ENCODE measurements around the gene ITGA1. TPM values are rescaled to one million over a fixed set of nuclear protein-coding genes. Genes with fewer than 3 reads are reported as not detected.

Gene ITGA1
- total RNA-seq, 1 experiment from 2014 or later, result 26.4 TPM

DNA sequence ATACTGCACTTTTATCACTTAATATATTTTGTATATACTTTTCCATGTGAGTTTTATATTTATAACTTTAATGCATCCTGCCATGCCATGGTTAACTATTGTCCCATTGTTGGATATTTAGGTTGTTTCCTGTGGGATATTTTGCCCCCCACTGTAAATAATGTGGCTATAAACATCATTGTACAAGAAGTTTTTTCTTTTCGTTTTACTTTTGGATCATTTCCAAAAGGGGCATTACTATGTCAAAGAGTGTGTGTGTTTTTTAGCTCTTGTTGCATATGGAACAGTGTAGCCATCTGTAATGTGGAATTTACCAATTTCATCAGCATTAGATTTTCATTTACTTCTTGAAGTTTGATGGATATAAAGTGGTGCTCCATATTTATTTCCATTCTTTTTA, 214.8 kb downstream of the ITGA1 start:
- no peak for DNase-seq
- ChIA-PET POLR2A (no interaction called here), CTCF (interaction anchor here (0.6 kb wide), 1 partner anchor 54 kb away, joined by 3 read pairs; no protein-coding TSS in a partner anchor)
- intact Hi-C loops (cut with micrococcal nuclease; ENCODE audit: unreplicated experiment), result no loop called here
- Mint-ChIP-seq H3K27ac (ENCODE audit: unreplicated experiment) (no peak overlapping the region), H3K4me3 (ENCODE audit: unreplicated experiment) (no peak overlapping the region), H3K9me3 (ENCODE audit: unreplicated experiment) (no peaks in the 10 kb centered on the region), H3K27me3 (ENCODE audit: insufficient read depth, unreplicated experiment) (no peaks in the 10 kb centered on the region), H3K36me3 (ENCODE audit: insufficient read depth, unreplicated experiment) (peaks cover 27% of the 10 kb centered on the region), H3K4me1 (ENCODE audit: low read depth, unreplicated experiment) (no peaks in the 10 kb centered on the region)
- no peak overlapping the region for H3K4me3 ChIP-seq (ENCODE audit: low read depth, low read length)
- H3K9me3 ChIP-seq, result no peaks in the 10 kb centered on the region
- H3K4me1 ChIP-seq, result peaks cover 4% of the 10 kb centered on the region; the same call in 1 of the 2 replicates
- no TSS peak for BruUV-seq (replicated peaks)
- TF ChIP-seq, protein P1, sequence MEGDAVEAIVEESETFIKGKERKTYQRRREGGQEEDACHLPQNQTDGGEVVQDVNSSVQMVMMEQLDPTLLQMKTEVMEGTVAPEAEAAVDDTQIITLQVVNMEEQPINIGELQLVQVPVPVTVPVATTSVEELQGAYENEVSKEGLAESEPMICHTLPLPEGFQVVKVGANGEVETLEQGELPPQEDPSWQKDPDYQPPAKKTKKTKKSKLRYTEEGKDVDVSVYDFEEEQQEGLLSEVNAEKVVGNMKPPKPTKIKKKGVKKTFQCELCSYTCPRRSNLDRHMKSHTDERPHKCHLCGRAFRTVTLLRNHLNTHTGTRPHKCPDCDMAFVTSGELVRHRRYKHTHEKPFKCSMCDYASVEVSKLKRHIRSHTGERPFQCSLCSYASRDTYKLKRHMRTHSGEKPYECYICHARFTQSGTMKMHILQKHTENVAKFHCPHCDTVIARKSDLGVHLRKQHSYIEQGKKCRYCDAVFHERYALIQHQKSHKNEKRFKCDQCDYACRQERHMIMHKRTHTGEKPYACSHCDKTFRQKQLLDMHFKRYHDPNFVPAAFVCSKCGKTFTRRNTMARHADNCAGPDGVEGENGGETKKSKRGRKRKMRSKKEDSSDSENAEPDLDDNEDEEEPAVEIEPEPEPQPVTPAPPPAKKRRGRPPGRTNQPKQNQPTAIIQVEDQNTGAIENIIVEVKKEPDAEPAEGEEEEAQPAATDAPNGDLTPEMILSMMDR (IDR thresholded peaks at IDR 0.05; ENCODE audit: insufficient read depth in 1 of 2, low read depth in 1 of 2, low read length in 1 of 2, severe bottlenecking in 1 of 2, unreplicated experiment in 1 of 2), result no peak
- no peaks in the 10 kb centered on the region for H3K27me3 ChIP-seq (replicated peaks; ENCODE audit: control insufficient read depth, insufficient read depth, low read length)
- no peaks in the 10 kb centered on the region; the same call in 1 of the 2 replicates for H3K36me3 ChIP-seq (ENCODE audit: control insufficient read depth, insufficient read depth, low read length)

GRCh38 chr5:53003144-53003543, 215.4 kb downstream of the ITGA1 start:
- no TSS peak for BruUV-seq (replicated peaks)
- H3K4me1 ChIP-seq, result no peaks in the 10 kb centered on the region
- Mint-ChIP-seq H3K27ac (ENCODE audit: unreplicated experiment) (no peak overlapping the region), H3K9me3 (ENCODE audit: unreplicated experiment) (no peaks in the 10 kb centered on the region), H3K36me3 (ENCODE audit: insufficient read depth, unreplicated experiment) (peaks cover 27% of the 10 kb centered on the region), H3K4me3 (ENCODE audit: unreplicated experiment) (no peak overlapping the region), H3K27me3 (ENCODE audit: insufficient read depth, unreplicated experiment) (no peaks in the 10 kb centered on the region), H3K4me1 (ENCODE audit: low read depth, unreplicated experiment) (no peaks in the 10 kb centered on the region)
- no peaks in the 10 kb centered on the region for H3K9me3 ChIP-seq
- no peaks in the 10 kb centered on the region for H3K27me3 ChIP-seq (replicated peaks; ENCODE audit: control insufficient read depth, insufficient read depth, low read length)
- ChIA-PET CTCF (interaction anchor here (0.6 kb wide), 1 partner anchor 54 kb away, joined by 3 read pairs; no protein-coding TSS in a partner anchor), POLR2A (no interaction called here)
- no peaks in the 10 kb centered on the region; the same call in 1 of the 2 replicates for H3K36me3 ChIP-seq (ENCODE audit: control insufficient read depth, insufficient read depth, low read length)
- TF ChIP-seq, protein P1 (IDR thresholded peaks at IDR 0.05; ENCODE audit: insufficient read depth in 1 of 2, low read depth in 1 of 2, low read length in 1 of 2, severe bottlenecking in 1 of 2, unreplicated experiment in 1 of 2), result no peak
- no peak for DNase-seq
- no peak overlapping the region for H3K4me3 ChIP-seq (ENCODE audit: low read depth, low read length)
- intact Hi-C loops (cut with micrococcal nuclease; ENCODE audit: unreplicated experiment), result no loop called here

DNA sequence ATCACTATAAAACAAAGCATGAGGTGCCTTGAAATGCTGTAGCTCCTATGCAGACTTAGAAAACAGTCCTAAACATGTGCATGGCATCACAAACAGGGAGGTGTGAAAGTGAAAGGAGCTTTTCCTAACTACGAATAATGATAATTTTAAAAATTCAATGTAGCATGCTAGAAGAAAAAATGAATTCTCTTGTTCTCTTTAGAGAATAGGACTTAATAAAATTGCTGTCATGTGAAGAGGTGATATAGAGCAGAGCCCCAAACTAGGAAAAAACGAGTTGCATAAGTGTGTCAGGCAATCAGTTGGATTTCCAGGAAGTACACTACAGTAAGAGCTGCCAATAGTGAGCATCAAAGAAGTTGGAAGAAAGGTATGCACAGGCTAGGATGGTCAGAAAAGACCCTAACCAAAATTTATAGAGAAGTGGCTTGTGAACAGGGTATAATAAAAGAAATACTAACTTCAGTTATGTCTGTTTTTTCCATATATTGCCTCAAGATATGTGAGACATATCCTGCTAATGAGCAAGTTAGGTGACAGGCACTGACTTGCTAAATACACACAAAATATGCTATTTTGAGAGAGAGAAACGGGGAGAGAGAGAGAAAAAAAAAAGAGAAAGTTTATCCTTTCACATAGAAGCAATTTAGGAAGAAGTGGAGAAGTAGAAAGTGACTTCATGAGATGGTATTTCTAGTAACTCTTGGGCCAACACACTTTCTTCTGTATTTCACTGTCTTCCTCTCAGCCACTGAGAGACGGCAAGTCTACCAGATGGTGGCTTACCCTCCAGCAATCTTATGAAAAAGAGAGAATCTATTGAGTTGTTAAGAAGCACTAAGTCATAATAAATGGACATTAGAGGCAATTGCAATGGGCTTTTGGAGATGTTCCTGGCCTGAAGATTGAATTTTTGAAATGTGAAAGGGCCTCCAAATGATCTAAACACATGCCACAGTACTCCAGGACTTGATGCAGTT, 219.5 kb downstream of the ITGA1 start:
- no peaks in the 10 kb centered on the region; the same call in 1 of the 2 replicates for H3K36me3 ChIP-seq (ENCODE audit: control insufficient read depth, insufficient read depth, low read length)
- H3K9me3 ChIP-seq, result no peaks in the 10 kb centered on the region
- H3K4me1 ChIP-seq, result no peaks in the 10 kb centered on the region
- Mint-ChIP-seq H3K4me1 (ENCODE audit: low read depth, unreplicated experiment) (no peaks in the 10 kb centered on the region), H3K4me3 (ENCODE audit: unreplicated experiment) (no peak overlapping the region), H3K27ac (ENCODE audit: unreplicated experiment) (no peak overlapping the region), H3K9me3 (ENCODE audit: unreplicated experiment) (no peaks in the 10 kb centered on the region), H3K36me3 (ENCODE audit: insufficient read depth, unreplicated experiment) (peaks cover 20% of the 10 kb centered on the region), H3K27me3 (ENCODE audit: insufficient read depth, unreplicated experiment) (no peaks in the 10 kb centered on the region)
- intact Hi-C loops (cut with micrococcal nuclease; ENCODE audit: unreplicated experiment), result no loop called here
- no peak for DNase-seq
- BruUV-seq (replicated peaks), result no TSS peak
- POLR2A ChIA-PET, result no interaction called here
- no peaks in the 10 kb centered on the region for H3K27me3 ChIP-seq (replicated peaks; ENCODE audit: control insufficient read depth, insufficient read depth, low read length)
- no peak overlapping the region for H3K4me3 ChIP-seq (ENCODE audit: low read depth, low read length)
- TF ChIP-seq, protein P1 (IDR thresholded peaks at IDR 0.05; ENCODE audit: insufficient read depth in 1 of 2, low read depth in 1 of 2, low read length in 1 of 2, severe bottlenecking in 1 of 2, unreplicated experiment in 1 of 2), result no peak
- CTCF ChIA-PET, result no interaction called here

Measured in Caco-2 (cell line).